Calu3 (cell line): ENCODE data around the gene STX2. TPM values are rescaled to one million over a fixed set of nuclear protein-coding genes. Genes with fewer than 3 reads are reported as not detected.
A peak's percentile ranks its signal among the peaks of the same experiment; 100 is the strongest.
"Not testable (repeated sequence)": the region's sequence is repeated elsewhere in the genome, so short reads cannot be mapped to it uniquely, and the experiment has no call there.

Experiments
- BruUV-seq: library from RNA; stranded (reverse); fragments of 400-500 nt; replicated peaks from 2 replicates; lab custom pipeline; 2021; lab: Mats Ljungman, UMichigan
- CTCF ChIA-PET: fragments of 300-600 bp; sonication (Branson Sonifier 250); formaldehyde crosslinking; loops from one replicate; lab custom pipeline; 2022; ENCODE audit warnings: antibody characterized with exemption; lab: Charles Lee
- DNase-seq: peaks from one replicate; pipeline ENCODE4 v3.0.0; 2022
- H3K27ac Mint-ChIP-seq: one replicate; pipeline ENCODE4 v1.8.0; 2022; ENCODE audit warnings: mixed read lengths; ENCODE audit not compliant: unreplicated experiment
- H3K27me3 Mint-ChIP-seq: one replicate; pipeline ENCODE4 v1.8.0; 2022; ENCODE audit warnings: mixed read lengths; ENCODE audit not compliant: unreplicated experiment
- H3K36me3 Mint-ChIP-seq: one replicate; pipeline ENCODE4 v1.8.0; 2022; ENCODE audit warnings: mild to moderate bottlenecking, moderate library complexity, mixed read lengths; ENCODE audit not compliant: insufficient read depth, unreplicated experiment
- H3K4me1 Mint-ChIP-seq: one replicate; pipeline ENCODE4 v1.8.0; 2022; ENCODE audit warnings: mild to moderate bottlenecking, low read depth, mixed read lengths; ENCODE audit not compliant: unreplicated experiment
- H3K4me3 Mint-ChIP-seq: one replicate; pipeline ENCODE4 v1.8.0; 2022; ENCODE audit warnings: mild to moderate bottlenecking, low read depth, moderate library complexity, mixed read lengths; ENCODE audit not compliant: unreplicated experiment
- H3K9me3 Mint-ChIP-seq: one replicate; pipeline ENCODE4 v1.8.0; 2022; ENCODE audit warnings: low read depth, mixed read lengths; ENCODE audit not compliant: unreplicated experiment
- CTCF ChIP-seq: fragments of 200-600 bp; IDR thresholded peaks from one replicate; pipeline ENCODE4 v1.8.0; 2022; ENCODE audit warnings: antibody characterized with exemption; ENCODE audit not compliant: unreplicated experiment
- intact Hi-C: fragments of 100-400 bp; cut with micrococcal nuclease; formaldehyde crosslinking; loops from one replicate; pipeline ENCODE4 v1.10.0; 2022; ENCODE audit not compliant: unreplicated experiment
- total RNA-seq: library from RNA; stranded (reverse); gene quantifications from 2 replicates; pipeline ENCODE4 v1.2.3, GENCODE V29; 2022

STX2 gene
- total RNA-seq, 1 experiment from 2014 or later, result 26.7 TPM

- no TSS peak for BruUV-seq
- H3K4me3 Mint-ChIP-seq, result peak within 1 kb of the TSS; percentile 93
- peaks cover 35% of the 10 kb centered on the region for H3K4me1 Mint-ChIP-seq
- no peaks in the 10 kb centered on the region for H3K27me3 Mint-ChIP-seq
- peak; percentile 97 for DNase-seq
- CTCF ChIA-PET, result interaction anchor here (0.9 to 1.4 kb wide), 7 partner anchors 22 to 54 kb away, joined by 3 to 9 read pairs (median 4); no protein-coding TSS in a partner anchor
- peak within 1 kb of the TSS; percentile 94 for H3K27ac Mint-ChIP-seq
- intact Hi-C loops, result loop anchor here (2.0 to 10.0 kb wide), 3 partner anchors 21 to 1657 kb away; partner anchors contain the start of gene STX2
- H3K36me3 Mint-ChIP-seq, result peaks cover 61% of the 10 kb centered on the region
- TF ChIP-seq CTCF, result no peak
- no peaks in the 10 kb centered on the region for H3K9me3 Mint-ChIP-seq
Measured at GRCh38 chr12:130871286-130872178, 32.5 kb upstream of the STX2 start, which contains the start of gene RAN. RAN (plus strand) TSS chr12:130872066; CDS start chr12:130872594, 528 bp downstream.

GRCh38 chr12:130870442-130871285 is 31.6 kb upstream of the STX2 start:
- intact Hi-C loops, result loop anchor here (2.0 to 10.0 kb wide), 3 partner anchors 20 to 1656 kb away; partner anchors contain the start of gene STX2

GRCh38 chr12:130868412-130868811 is 29.4 kb upstream of the STX2 start:
- CTCF ChIA-PET, result interaction anchor here (0.7 kb wide), 1 partner anchor 30 kb away, joined by 4 read pairs; no protein-coding TSS in a partner anchor
- no peaks in the 10 kb centered on the region for H3K27me3 Mint-ChIP-seq
- TF ChIP-seq CTCF, result no peak
- intact Hi-C loops, result no loop called here
- DNase-seq, result no peak
- H3K27ac Mint-ChIP-seq, result no peak overlapping the region
- no peak overlapping the region for H3K4me3 Mint-ChIP-seq
- peaks cover 18% of the 10 kb centered on the region for H3K4me1 Mint-ChIP-seq
- peaks cover 29% of the 10 kb centered on the region for H3K36me3 Mint-ChIP-seq
- no TSS peak for BruUV-seq
- H3K9me3 Mint-ChIP-seq, result no peaks in the 10 kb centered on the region

More at GRCh38 chr12:130870442-130871285, 31.6 kb upstream of the STX2 start:
- CTCF ChIA-PET, result interaction anchor here (0.7 to 1.4 kb wide), 9 partner anchors 21 to 262 kb away, joined by 3 to 9 read pairs (median 3); no protein-coding TSS in a partner anchor
- Mint-ChIP-seq H3K27ac (peak overlapping the region; percentile 94), H3K4me3 (peak overlapping the region; percentile 93), H3K27me3 (no peaks in the 10 kb centered on the region), H3K36me3 (peaks cover 52% of the 10 kb centered on the region), H3K4me1 (peaks cover 35% of the 10 kb centered on the region), H3K9me3 (no peaks in the 10 kb centered on the region)
- peak; percentile 84 for DNase-seq
- BruUV-seq, result TSS peak; percentile 86
- peak; percentile 72 for TF ChIP-seq CTCF

GRCh38 chr12:130863298-130863697 is 24.2 kb upstream of the STX2 start:
- intact Hi-C loops, result no loop called here

GRCh38 chr12:130862771-130863170 is 23.7 kb upstream of the STX2 start:
- H3K4me3 Mint-ChIP-seq, H3K9me3 Mint-ChIP-seq, intact Hi-C loops, H3K27me3 Mint-ChIP-seq, H3K36me3 Mint-ChIP-seq, BruUV-seq, H3K27ac Mint-ChIP-seq, H3K4me1 Mint-ChIP-seq, DNase-seq, CTCF ChIA-PET: not testable (repeated sequence)

More at GRCh38 chr12:130863298-130863697, 24.2 kb upstream of the STX2 start:
- no peak for TF ChIP-seq CTCF
- peak; percentile 18 for DNase-seq
- no peaks in the 10 kb centered on the region for H3K4me1 Mint-ChIP-seq
- no peak overlapping the region for H3K27ac Mint-ChIP-seq
- H3K9me3 Mint-ChIP-seq, result peaks cover 3% of the 10 kb centered on the region
- H3K36me3 Mint-ChIP-seq, result no peaks in the 10 kb centered on the region
- no TSS peak for BruUV-seq
- no peaks in the 10 kb centered on the region for H3K27me3 Mint-ChIP-seq
- CTCF ChIA-PET, result no interaction called here
- H3K4me3 Mint-ChIP-seq, result no peak overlapping the region
